ENCODE data around the gene ZSCAN16.
A peak's percentile ranks its signal among the peaks of the same experiment; 100 is the strongest.
"Not testable (repeated sequence)": the region's sequence is repeated elsewhere in the genome, so short reads cannot be mapped to it uniquely, and the experiment has no call there.

Gene ZSCAN16

GRCh38 chr6:28124350-28124970, at the start of gene ZSCAN16:
Gene ZSCAN16 (plus strand): TSS chr6:28124609. CDS start chr6:28125444, 835 bp downstream.
- peak; percentile 76 for DNase-seq

- DNase-seq, result no peak
Measured at GRCh38 chr6:28078050-28078449, 46.4 kb upstream of the ZSCAN16 start.

GRCh38 chr6:28078836-28079235, 45.6 kb upstream of the ZSCAN16 start:
- no peak for DNase-seq

- DNase-seq, result not testable (repeated sequence)
Measured at GRCh38 chr6:28080381-28080630, 44.1 kb upstream of the ZSCAN16 start, which contains the start of gene ZNF165. Gene ZNF165 (plus strand): TSS chr6:28080568. CDS start chr6:28085481, 4,913 bp downstream.

- DNase-seq, result peak; percentile 72
Measured at GRCh38 chr6:28080631-28081485, 43.6 kb upstream of the ZSCAN16 start.

GRCh38 chr6:28081486-28081751, 43.0 kb upstream of the ZSCAN16 start:
- DNase-seq, result no peak

GRCh38 chr6:28082939-28083338, 41.5 kb upstream of the ZSCAN16 start:
- no peak for DNase-seq

GRCh38 chr6:28089054-28089453, 35.4 kb upstream of the ZSCAN16 start:
- DNase-seq, result no peak

- DNase-seq, result no peak
Measured at GRCh38 chr6:28090917-28091586, 33.4 kb upstream of the ZSCAN16 start.

- DNase-seq, result not testable (repeated sequence)
Measured at GRCh38 chr6:28102222-28102621, 22.2 kb upstream of the ZSCAN16 start.

- not testable (repeated sequence) for DNase-seq
Measured at GRCh38 chr6:28102699-28103098, 21.7 kb upstream of the ZSCAN16 start.

- DNase-seq, result peak; percentile 74
Measured at GRCh38 chr6:28104392-28105244, 19.8 kb upstream of the ZSCAN16 start.

GRCh38 chr6:28105245-28105639, 19.2 kb upstream of the ZSCAN16 start:
- no peak for DNase-seq

- DNase-seq, result no peak
Measured at GRCh38 chr6:28107506-28107905, 16.9 kb upstream of the ZSCAN16 start.

GRCh38 chr6:28111964-28112363, 12.4 kb upstream of the ZSCAN16 start:
- no peak for DNase-seq

- no peak for DNase-seq
Measured at GRCh38 chr6:28115799-28116198, 8.6 kb upstream of the ZSCAN16 start.

GRCh38 chr6:28117386-28118050, 6.9 kb upstream of the ZSCAN16 start:
- DNase-seq, result no peak

GRCh38 chr6:28118217-28118616, 6.2 kb upstream of the ZSCAN16 start:
- DNase-seq, result no peak

GRCh38 chr6:28121876-28122275, 2.5 kb upstream of the ZSCAN16 start:
- no peak for DNase-seq

- not testable (repeated sequence) for DNase-seq
Measured at GRCh38 chr6:28122283-28122682, 2.1 kb upstream of the ZSCAN16 start.

GRCh38 chr6:28124971-28125353, 553 bp downstream of the ZSCAN16 start:
- DNase-seq, result no peak

GRCh38 chr6:28125401-28125800, 992 bp downstream of the ZSCAN16 start:
- no peak for DNase-seq

- no peak for DNase-seq
Measured at GRCh38 chr6:28134015-28134414, 9.6 kb downstream of the ZSCAN16 start.

Data from NCI-H1092 treated with DMSO at 0.1 percent for 48 hours (cell line).